Activated CD4-positive, alpha-beta T cell treated with anti-CD3 and anti-CD28 coated beads, Interleukin-2, amount 50 U/mL, for 1 hour (primary cell): ENCODE data around the gene SPATC1L.

Experiments used
- DNase-seq: peaks from one replicate; pipeline ENCODE4 v3.0.0-alpha.2; 2020

Gene SPATC1L

GRCh38 chr21:46129846-46130651 is 54.2 kb downstream of the SPATC1L start:
- DNase-seq, result no peak

GRCh38 chr21:46128933-46129571 is 55.2 kb downstream of the SPATC1L start:
- DNase-seq, result no peak

- no peak for DNase-seq
Observed at GRCh38 chr21:46128106-46128932, 55.9 kb downstream of the SPATC1L start.

GRCh38 chr21:46127239-46128105 is 56.8 kb downstream of the SPATC1L start:
- no peak for DNase-seq

GRCh38 chr21:46126309-46127238 is 57.7 kb downstream of the SPATC1L start:
- no peak for DNase-seq

GRCh38 chr21:46125846-46126301 is 58.4 kb downstream of the SPATC1L start:
- no peak for DNase-seq

GRCh38 chr21:46124926-46125845 is 59.1 kb downstream of the SPATC1L start:
- no peak for DNase-seq

GRCh38 chr21:46124083-46124925 is 60.0 kb downstream of the SPATC1L start:
- no peak for DNase-seq

GRCh38 chr21:46122758-46123683 is 61.2 kb downstream of the SPATC1L start:
- no peak for DNase-seq

GRCh38 chr21:46122237-46122671 is 62.0 kb downstream of the SPATC1L start:
- no peak for DNase-seq

- no peak for DNase-seq
Observed at GRCh38 chr21:46121286-46122221, 62.7 kb downstream of the SPATC1L start.

GRCh38 chr21:46120301-46121285 is 63.7 kb downstream of the SPATC1L start:
- no peak for DNase-seq

GRCh38 chr21:46119637-46120271 is 64.5 kb downstream of the SPATC1L start:
- no peak for DNase-seq

GRCh38 chr21:46119144-46119636 is 65.1 kb downstream of the SPATC1L start:
- DNase-seq, result no peak
